H9 (cell line): ENCODE measurements around the gene PAEP. TPM values are rescaled to one million over a fixed set of nuclear protein-coding genes. Genes with fewer than 3 reads are reported as not detected.

Source experiments
- DNase-seq: peaks from one replicate; pipeline ENCODE4 v3.0.0-alpha.2; 2017
- H2AFZ ChIP-seq: one replicate; pipeline ENCODE4 v1.6.1; 2013; ENCODE audit warnings: mild to moderate bottlenecking, low read length, control low read depth, moderate library complexity
- H2AK5ac ChIP-seq: 2 replicates; pipeline ENCODE4 v1.6.1; 2013; ENCODE audit warnings: low read length, control low read depth, mixed read lengths; ENCODE audit not compliant: insufficient read length
- H2BK120ac ChIP-seq: one replicate; pipeline ENCODE4 v1.6.1; 2013; ENCODE audit warnings: low read depth, mild to moderate bottlenecking, low read length, control low read depth, inconsistent platforms; ENCODE audit not compliant: poor library complexity, severe bottlenecking
- H2BK12ac ChIP-seq: 2 replicates; pipeline ENCODE4 v1.6.1; 2013; ENCODE audit warnings: low read length, control low read depth, mixed read lengths, low read depth; ENCODE audit not compliant: insufficient read length
- H2BK15ac ChIP-seq: 2 replicates; pipeline ENCODE4 v1.6.1; 2013; ENCODE audit warnings: low read depth, low read length, control low read depth
- H2BK20ac ChIP-seq: one replicate; pipeline ENCODE4 v1.6.1; 2013; ENCODE audit warnings: low read depth, mild to moderate bottlenecking, low read length, control low read depth, inconsistent platforms; ENCODE audit not compliant: poor library complexity, severe bottlenecking
- H2BK5ac ChIP-seq: 2 replicates; pipeline ENCODE4 v1.6.1; 2013; ENCODE audit warnings: low read length, control low read depth, mixed read lengths; ENCODE audit not compliant: insufficient read length
- H3K14ac ChIP-seq: 2 replicates; pipeline ENCODE4 v1.6.1; 2013; ENCODE audit warnings: low read length, control low read depth; ENCODE audit not compliant: insufficient read depth
- H3K18ac ChIP-seq: 2 replicates; pipeline ENCODE4 v1.6.1; 2013; ENCODE audit warnings: low read depth, mild to moderate bottlenecking, mixed read lengths, low read length, control low read depth; ENCODE audit not compliant: insufficient read length
- H3K23ac ChIP-seq: 2 replicates; pipeline ENCODE4 v1.6.1; 2013; ENCODE audit warnings: low read length, control low read depth, mixed read lengths, low read depth; ENCODE audit not compliant: insufficient read length
- H3K23me2 ChIP-seq: 2 replicates; pipeline ENCODE4 v1.6.1; 2013; ENCODE audit warnings: low read depth, mild to moderate bottlenecking, mixed read lengths, low read length, control low read depth; ENCODE audit not compliant: insufficient read length, poor library complexity, severe bottlenecking
- H3K27ac ChIP-seq: 2 replicates; pipeline ENCODE4 v1.5.1; 2013; ENCODE audit warnings: low read length, control low read depth, mixed read lengths, low read depth; ENCODE audit not compliant: insufficient read length
- H3K27me3 ChIP-seq: 2 replicates; pipeline ENCODE4 v1.6.1; 2013; ENCODE audit warnings: low read length, control low read depth, inconsistent platforms; ENCODE audit not compliant: insufficient read depth
- H3K4ac ChIP-seq: 2 replicates; pipeline ENCODE4 v1.6.1; 2013; ENCODE audit warnings: low read depth, mild to moderate bottlenecking, control low read depth, inconsistent platforms, low read length, moderate library complexity
- H3K4me1 ChIP-seq: 2 replicates; pipeline ENCODE4 v1.6.1; 2013; ENCODE audit warnings: low read length, control low read depth, inconsistent platforms; ENCODE audit not compliant: insufficient read depth
- H3K4me2 ChIP-seq: 2 replicates; pipeline ENCODE4 v1.6.1; 2013; ENCODE audit warnings: low read length, control low read depth, mixed read lengths; ENCODE audit not compliant: insufficient read length, insufficient read depth
- H3K56ac ChIP-seq: 2 replicates; pipeline ENCODE4 v1.6.1; 2013; ENCODE audit warnings: low read depth, mild to moderate bottlenecking, mixed read lengths, low read length, control low read depth; ENCODE audit not compliant: insufficient read length
- H3K79me1 ChIP-seq: 2 replicates; pipeline ENCODE4 v1.6.1; 2013; ENCODE audit warnings: low read depth, mild to moderate bottlenecking, moderate library complexity, low read length, control low read depth, inconsistent platforms; ENCODE audit not compliant: insufficient read depth, poor library complexity, severe bottlenecking
- H3K79me2 ChIP-seq: 2 replicates; pipeline ENCODE4 v1.6.1; 2013; ENCODE audit warnings: low read length, control low read depth, inconsistent platforms; ENCODE audit not compliant: insufficient read depth
- H3K9ac ChIP-seq: 2 replicates; pipeline ENCODE4 v1.6.1; 2013; ENCODE audit warnings: low read length, control low read depth, mixed read lengths; ENCODE audit not compliant: insufficient read length; ENCODE audit errors: extremely low read depth
- H3K9me3 ChIP-seq: one replicate; pipeline ENCODE4 v1.6.1; 2013; ENCODE audit warnings: low read depth, low read length, inconsistent platforms; ENCODE audit not compliant: control insufficient read depth
- H3T11ph ChIP-seq: one replicate; pipeline ENCODE4 v1.6.1; 2013; ENCODE audit warnings: mild to moderate bottlenecking, low read length, control low read depth, inconsistent platforms
- H4K20me1 ChIP-seq: one replicate; pipeline ENCODE4 v1.6.1; 2013; ENCODE audit not compliant: control insufficient read depth, insufficient read length, insufficient read depth
- H4K5ac ChIP-seq: 2 replicates; pipeline ENCODE4 v1.6.1; 2013; ENCODE audit warnings: low read depth, mild to moderate bottlenecking, mixed read lengths, low read length, control low read depth; ENCODE audit not compliant: insufficient read length
- H4K8ac ChIP-seq: replicated peaks from 2 replicates; pipeline ENCODE4 v1.6.1; 2013; ENCODE audit warnings: low read length, control low read depth, mixed read lengths, low read depth; ENCODE audit not compliant: insufficient read length
- H4K91ac ChIP-seq: 2 replicates; pipeline ENCODE4 v1.6.1; 2013; ENCODE audit warnings: low read depth, mild to moderate bottlenecking, moderate library complexity, mixed read lengths, low read length, control low read depth; ENCODE audit not compliant: insufficient read length
- H3K27ac Mint-ChIP-seq, 3 experiments: 2 replicates in 2 of 3; 3 replicates in 1 of 3; pipeline ENCODE4 v1.8.0; 2020 to 2021; ENCODE audit warnings: mixed read lengths in 3 of 3, mild to moderate bottlenecking in 1 of 3, moderate library complexity in 1 of 3
- H3K27me3 Mint-ChIP-seq: 2 replicates; pipeline ENCODE4 v1.8.0; 2021; ENCODE audit warnings: low read depth, mild to moderate bottlenecking, moderate library complexity, mixed read lengths
- H3K36me3 Mint-ChIP-seq, 3 experiments: 2 replicates in 2 of 3; 3 replicates in 1 of 3; pipeline ENCODE4 v1.8.0; 2020 to 2021; ENCODE audit warnings: low read depth in 3 of 3, mixed read lengths in 3 of 3; ENCODE audit not compliant: insufficient read depth in 1 of 3
- H3K4me1 Mint-ChIP-seq, 2 experiments: 2 replicates each; pipeline ENCODE4 v1.8.0; 2020; ENCODE audit warnings: mixed read lengths in 2 of 2
- H3K4me3 Mint-ChIP-seq, 2 experiments: 2 replicates in 1 of 2; 3 replicates in 1 of 2; pipeline ENCODE4 v1.8.0; 2020 to 2021; ENCODE audit warnings: mild to moderate bottlenecking in 2 of 2, mixed read lengths in 2 of 2, moderate library complexity in 1 of 2
- H3K9me3 Mint-ChIP-seq, 2 experiments: 2 replicates in 1 of 2; 3 replicates in 1 of 2; pipeline ENCODE4 v1.8.0; 2020; ENCODE audit warnings: mild to moderate bottlenecking in 2 of 2, mixed read lengths in 2 of 2, moderate library complexity in 1 of 2
- CTCF ChIP-seq: fragments of 200-600 bp; sonication (generic); conservative IDR thresholded peaks from 3 replicates; pipeline ENCODE4 v1.8.0; 2021; ENCODE audit warnings: antibody characterized with exemption, mild to moderate bottlenecking
- WGBS: extraction: QIAGEN DNeasy Blood & Tissue Kit; methylation state at CpG from one replicate; pipeline ENCODE4 v1.1.7; 2013; ENCODE audit warnings: missing lambda C conversion rate, low lambda C conversion rate, mixed read lengths; ENCODE audit not compliant: insufficient read length; ENCODE audit errors: extremely low coverage; 5-methylcytosine and 5-hydroxymethylcytosine counted together
- total RNA-seq: library from RNA; stranded (reverse); gene quantifications from 2 replicates; pipeline ENCODE4 v1.2.1, GENCODE V29; 2021

PAEP gene
- total RNA-seq, 1 experiment from 2014 or later = not detected

GRCh38 chr9:135579356-135579755 is 17.8 kb downstream of the PAEP start:
- no peak for TF ChIP-seq CTCF
- no peak overlapping the region for H3K4ac ChIP-seq
- no peak overlapping the region for H3K18ac ChIP-seq
- H3K4me1 ChIP-seq = no peaks in the 10 kb centered on the region
- H3K4me2 ChIP-seq = no peak overlapping the region
- H3K79me2 ChIP-seq = no peaks in the 10 kb centered on the region
- Mint-ChIP-seq H3K9me3 (peaks cover 6 to 9% of the 10 kb centered on the region in 2 experiments; a peak in 4 of 5 replicates), H3K36me3 (peaks cover 0 to 3% (median 0%) of the 10 kb centered on the region in 3 experiments; a peak in 1 of 7 replicates), H3K4me3 (no peak overlapping the region), H3K27me3 (peaks cover 15% of the 10 kb centered on the region), H3K27ac (no peak overlapping the region), H3K4me1 (peaks cover 0 to 2% of the 10 kb centered on the region in 2 experiments; a peak in 2 of 4 replicates)
- H4K20me1 ChIP-seq = no peaks in the 10 kb centered on the region
- H2BK20ac ChIP-seq = no peak overlapping the region
- no peak overlapping the region for H2AK5ac ChIP-seq
- no peaks in the 10 kb centered on the region for H3K27me3 ChIP-seq
- DNase-seq = no peak
- no peak overlapping the region for H3K27ac ChIP-seq
- no peak overlapping the region for H3K23ac ChIP-seq
- no peaks in the 10 kb centered on the region for H3K9me3 ChIP-seq
- 100% methylated on average over 2 of the region's 2 CpGs for WGBS
- no peaks in the 10 kb centered on the region for H3K79me1 ChIP-seq
- no peak overlapping the region for H4K91ac ChIP-seq
- H3T11ph ChIP-seq = no peak overlapping the region
- H3K23me2 ChIP-seq = no peaks in the 10 kb centered on the region
- H2AFZ ChIP-seq = no peak overlapping the region
- no peak overlapping the region for H2BK5ac ChIP-seq
- no peak overlapping the region for H3K14ac ChIP-seq
- H2BK120ac ChIP-seq = no peak overlapping the region
- H3K56ac ChIP-seq = no peak overlapping the region
- H2BK12ac ChIP-seq = no peak overlapping the region
- no peak overlapping the region for H2BK15ac ChIP-seq
- no peak overlapping the region for H3K9ac ChIP-seq
- H4K5ac ChIP-seq = no peak overlapping the region
- H4K8ac ChIP-seq = no peak overlapping the region
